ENCODE results near the gene MAPK14.

Gene MAPK14

DNA sequence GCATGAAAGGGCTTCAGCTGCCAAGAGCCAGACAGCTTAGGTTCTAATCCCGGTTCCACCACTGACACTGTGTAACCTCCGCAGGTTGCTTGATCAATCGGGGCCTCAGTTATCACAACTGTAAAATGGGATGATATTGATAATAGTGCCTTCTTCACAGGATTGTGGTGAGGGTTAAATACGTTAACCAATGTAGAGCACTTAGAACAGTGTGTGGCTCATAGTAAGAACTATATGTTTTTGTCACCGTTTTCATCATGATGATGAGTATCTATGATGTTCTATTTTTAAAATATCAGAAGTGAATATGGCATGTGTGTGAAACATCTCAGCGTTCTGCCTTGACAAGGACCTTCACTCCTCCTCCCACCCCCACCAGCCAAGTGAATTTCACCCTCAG is 92.4 kb downstream of the MAPK14 start:
- Histone ChIP-seq H3K4me2 (ENCODE audit: low read length) (peak overlapping the region; percentile 63; the same call in 1 of the 2 replicates), H3K79me2 (ENCODE audit: insufficient read depth, low read length) (no peaks in the 10 kb centered on the region), H3K9me3 (ENCODE audit: low read length) (no peaks in the 10 kb centered on the region), H3K27me3 (ENCODE audit: insufficient read depth, low read length) (no peaks in the 10 kb centered on the region), H3K36me3 (ENCODE audit: insufficient read depth, low read length) (no peaks in the 10 kb centered on the region), H3K9ac (ENCODE audit: low read length) (no peak overlapping the region; the same call in 1 of the 2 replicates), H3K4me3 (ENCODE audit: low read depth, low read length, poor library complexity, severe bottlenecking) (no peak overlapping the region), H3F3A (ENCODE audit: insufficient read depth, low read length) (no peaks in the 10 kb centered on the region), H3K27ac (ENCODE audit: low read depth, low read length, poor library complexity, severe bottlenecking) (peak overlapping the region; percentile 82), H3K9me2 (ENCODE audit: low read depth, low read length) (no peaks in the 10 kb centered on the region), H2AFZ (ENCODE audit: low read length) (no peak overlapping the region), H3K4me1 (ENCODE audit: insufficient read depth, low read length, severe bottlenecking) (peaks cover 50% of the 10 kb centered on the region), H4K20me1 (ENCODE audit: insufficient read depth, low read length) (no peaks in the 10 kb centered on the region)
- TF ChIP-seq CTCF (IDR thresholded peaks at IDR 0.05; ENCODE audit: low read length) (no peak), EZH2 (IDR thresholded peaks at IDR 0.05; ENCODE audit: borderline replicate concordance, low read length) (no peak)

- Histone ChIP-seq H3K4me2 (ENCODE audit: low read length) (peak overlapping the region; percentile 63), H3F3A (ENCODE audit: insufficient read depth, low read length) (no peaks in the 10 kb centered on the region), H3K79me2 (ENCODE audit: insufficient read depth, low read length) (no peaks in the 10 kb centered on the region), H3K36me3 (ENCODE audit: insufficient read depth, low read length) (no peaks in the 10 kb centered on the region), H3K9me2 (ENCODE audit: low read depth, low read length) (no peaks in the 10 kb centered on the region), H4K20me1 (ENCODE audit: insufficient read depth, low read length) (no peaks in the 10 kb centered on the region), H2AFZ (ENCODE audit: low read length) (no peak overlapping the region), H3K4me3 (ENCODE audit: low read depth, low read length, poor library complexity, severe bottlenecking) (peak overlapping the region; percentile 39), H3K9ac (ENCODE audit: low read length) (peak overlapping the region; percentile 55), H3K4me1 (ENCODE audit: insufficient read depth, low read length, severe bottlenecking) (peaks cover 44% of the 10 kb centered on the region), H3K9me3 (ENCODE audit: low read length) (no peaks in the 10 kb centered on the region), H3K27ac (ENCODE audit: low read depth, low read length, poor library complexity, severe bottlenecking) (peak overlapping the region; percentile 82), H3K27me3 (ENCODE audit: insufficient read depth, low read length) (no peaks in the 10 kb centered on the region)
- no peak for TF ChIP-seq CTCF (IDR thresholded peaks at IDR 0.05; ENCODE audit: low read length)
- no peak for TF ChIP-seq EZH2 (IDR thresholded peaks at IDR 0.05; ENCODE audit: borderline replicate concordance, low read length)
These were observed 92.9 kb downstream of the MAPK14 start for GRCh38 chr6:36120539-36120938.

GRCh38 chr6:36120979-36121786 is 93.6 kb downstream of the MAPK14 start:
- no peaks in the 10 kb centered on the region for H3F3A ChIP-seq (ENCODE audit: insufficient read depth, low read length)
- TF ChIP-seq EZH2 (IDR thresholded peaks at IDR 0.05; ENCODE audit: borderline replicate concordance, low read length) (no peak), CTCF (IDR thresholded peaks at IDR 0.05; ENCODE audit: low read length) (no peak)
- no peaks in the 10 kb centered on the region for H3K79me2 ChIP-seq (ENCODE audit: insufficient read depth, low read length)
- no peak overlapping the region for H2AFZ ChIP-seq (ENCODE audit: low read length)
- peak overlapping the region; percentile 82 for H3K27ac ChIP-seq (ENCODE audit: low read depth, low read length, poor library complexity, severe bottlenecking)
- peak overlapping the region; percentile 39 for H3K4me3 ChIP-seq (ENCODE audit: low read depth, low read length, poor library complexity, severe bottlenecking)
- H3K36me3 ChIP-seq (ENCODE audit: insufficient read depth, low read length), result no peaks in the 10 kb centered on the region
- H4K20me1 ChIP-seq (ENCODE audit: insufficient read depth, low read length), result no peaks in the 10 kb centered on the region
- no peaks in the 10 kb centered on the region for H3K27me3 ChIP-seq (ENCODE audit: insufficient read depth, low read length)
- H3K4me1 ChIP-seq (ENCODE audit: insufficient read depth, low read length, severe bottlenecking), result peaks cover 38% of the 10 kb centered on the region
- H3K9ac ChIP-seq (ENCODE audit: low read length), result peak overlapping the region; percentile 55
- no peaks in the 10 kb centered on the region for H3K9me3 ChIP-seq (ENCODE audit: low read length)
- H3K9me2 ChIP-seq (ENCODE audit: low read depth, low read length), result no peaks in the 10 kb centered on the region
- H3K4me2 ChIP-seq (ENCODE audit: low read length), result peak overlapping the region; percentile 63
